OCI-LY1 (cell line): ENCODE data around the gene SPOCK2.

Source experiments
- H2AFZ ChIP-seq: fragments of 200-600 bp; sonication (generic), shearing (Covaris generic); 2 replicates; pipeline ENCODE4 v1.6.0; 2014; ENCODE audit warnings: antibody characterized with exemption, mild to moderate bottlenecking, low read length
- H3F3A ChIP-seq: fragments of 200-600 bp; sonication (generic), shearing (Covaris generic); 2 replicates; pipeline ENCODE4 v1.6.0; 2014; ENCODE audit warnings: mild to moderate bottlenecking, antibody characterized with exemption, low read length, moderate library complexity; ENCODE audit not compliant: insufficient read depth
- H3K27ac ChIP-seq: fragments of 200-600 bp; sonication (generic); 2 replicates; pipeline ENCODE4 v1.5.1; 2014; ENCODE audit warnings: low read length, mixed run types, mild to moderate bottlenecking, low read depth; ENCODE audit not compliant: poor library complexity, severe bottlenecking
- H3K27me3 ChIP-seq: fragments of 200-600 bp; sonication (generic); 2 replicates; pipeline ENCODE4 v1.6.0; 2014; ENCODE audit warnings: antibody characterized with exemption, mild to moderate bottlenecking, low read length, moderate library complexity; ENCODE audit not compliant: insufficient read depth
- H3K36me3 ChIP-seq: fragments of 200-600 bp; sonication (generic); 2 replicates; pipeline ENCODE4 v1.6.1; 2014; ENCODE audit warnings: mild to moderate bottlenecking, antibody characterized with exemption, low read length, moderate library complexity, mixed read lengths; ENCODE audit not compliant: insufficient read depth
- H3K4me1 ChIP-seq: fragments of 200-600 bp; sonication (generic); 2 replicates; pipeline ENCODE4 v1.5.1; 2014; ENCODE audit warnings: mild to moderate bottlenecking, low read length, moderate library complexity; ENCODE audit not compliant: insufficient read depth, severe bottlenecking
- H3K4me2 ChIP-seq: fragments of 200-600 bp; sonication (generic), shearing (Covaris generic); 2 replicates; pipeline ENCODE4 v1.6.1; 2014; ENCODE audit warnings: low read length
- H3K4me3 ChIP-seq: fragments of 200-600 bp; sonication (generic); 2 replicates; pipeline ENCODE4 v1.5.1; 2014; ENCODE audit warnings: low read length, low read depth, mild to moderate bottlenecking, mixed read lengths; ENCODE audit not compliant: poor library complexity, severe bottlenecking
- H3K79me2 ChIP-seq: fragments of 200-600 bp; shearing (Covaris generic); 2 replicates; pipeline ENCODE4 v1.6.1; 2016; ENCODE audit warnings: mixed run types, low read length, mixed read lengths; ENCODE audit not compliant: insufficient read depth
- H3K9ac ChIP-seq: fragments of 200-600 bp; sonication (generic), shearing (Covaris generic); 2 replicates; pipeline ENCODE4 v1.6.1; 2014; ENCODE audit warnings: mild to moderate bottlenecking, low read length, mixed read lengths
- H3K9me2 ChIP-seq: fragments of 200-600 bp; sonication (generic), shearing (Covaris generic); 2 replicates; pipeline ENCODE4 v1.6.1; 2014; ENCODE audit warnings: low read depth, mild to moderate bottlenecking, low read length, mixed read lengths
- H3K9me3 ChIP-seq: fragments of 200-600 bp; shearing (Covaris generic); 2 replicates; pipeline ENCODE4 v1.6.1; 2014; ENCODE audit warnings: low read length, mixed read lengths
- H4K20me1 ChIP-seq: fragments of 200-600 bp; sonication (generic), shearing (Covaris generic); 2 replicates; pipeline ENCODE4 v1.6.0; 2016; ENCODE audit warnings: mild to moderate bottlenecking, low read length; ENCODE audit not compliant: insufficient read depth
- CTCF ChIP-seq: fragments of 200-600 bp; sonication (generic), shearing (Covaris generic); IDR thresholded peaks from 2 replicates; pipeline ENCODE4 v1.5.1; 2017; ENCODE audit warnings: mild to moderate bottlenecking, antibody characterized with exemption, low read length, moderate library complexity, mixed read lengths
- EZH2 ChIP-seq: fragments of 200-600 bp; sonication (generic), shearing (Covaris generic); IDR thresholded peaks from 2 replicates; pipeline ENCODE4 v1.8.0; 2017; ENCODE audit warnings: borderline replicate concordance, mixed run types, mild to moderate bottlenecking, antibody characterized with exemption, low read length, moderate library complexity, mixed read lengths

SPOCK2 gene

GRCh38 chr10:72027498-72027897 is 60.9 kb downstream of the SPOCK2 start:
- no peaks in the 10 kb centered on the region for H3K4me1 ChIP-seq
- no peaks in the 10 kb centered on the region for H3K9me3 ChIP-seq
- H2AFZ ChIP-seq, result no peak overlapping the region
- H3K79me2 ChIP-seq, result no peaks in the 10 kb centered on the region
- H4K20me1 ChIP-seq, result no peaks in the 10 kb centered on the region
- no peak overlapping the region for H3K4me3 ChIP-seq
- H3K4me2 ChIP-seq, result no peak overlapping the region
- no peak overlapping the region for H3K9ac ChIP-seq
- H3K27ac ChIP-seq, result no peak overlapping the region
- TF ChIP-seq CTCF (no peak), EZH2 (no peak)
- H3K36me3 ChIP-seq, result no peaks in the 10 kb centered on the region
- H3K9me2 ChIP-seq, result no peaks in the 10 kb centered on the region
- H3K27me3 ChIP-seq, result peaks cover 8% of the 10 kb centered on the region; the same call in 1 of the 2 replicates
- no peaks in the 10 kb centered on the region for H3F3A ChIP-seq

- Histone ChIP-seq H3K4me3 (no peak overlapping the region), H3K27ac (no peak overlapping the region), H3K27me3 (0 out of 2 replicates have a peak, but pooled peaks cover 3% of the 10 kb centered on the region), H3K9ac (no peak overlapping the region), H3K9me2 (no peaks in the 10 kb centered on the region), H3K4me1 (no peaks in the 10 kb centered on the region), H2AFZ (no peak overlapping the region), H3K9me3 (no peaks in the 10 kb centered on the region), H4K20me1 (no peaks in the 10 kb centered on the region), H3K4me2 (no peak overlapping the region), H3K36me3 (no peaks in the 10 kb centered on the region), H3K79me2 (no peaks in the 10 kb centered on the region), H3F3A (no peaks in the 10 kb centered on the region)
- TF ChIP-seq EZH2 (no peak), CTCF (no peak)
Measured at GRCh38 chr10:72026278-72027111, 61.9 kb downstream of the SPOCK2 start.

GRCh38 chr10:72025832-72026231 is 62.5 kb downstream of the SPOCK2 start:
- Histone ChIP-seq H3F3A (no peaks in the 10 kb centered on the region), H4K20me1 (no peaks in the 10 kb centered on the region), H3K9ac (no peak overlapping the region), H3K27ac (no peak overlapping the region), H3K9me3 (no peaks in the 10 kb centered on the region), H2AFZ (no peak overlapping the region), H3K79me2 (no peaks in the 10 kb centered on the region), H3K27me3 (0 out of 2 replicates have a peak, but pooled peaks cover 3% of the 10 kb centered on the region), H3K4me2 (no peak overlapping the region), H3K36me3 (no peaks in the 10 kb centered on the region), H3K9me2 (no peaks in the 10 kb centered on the region), H3K4me3 (no peak overlapping the region), H3K4me1 (no peaks in the 10 kb centered on the region)
- TF ChIP-seq EZH2, result no peak
- no peak for TF ChIP-seq CTCF
